K562 (cell line): ENCODE results near the gene BLOC1S3. TPM values are rescaled to one million over a fixed set of nuclear protein-coding genes. Genes with fewer than 3 reads are reported as not detected.
A peak's percentile ranks its signal among the peaks of the same experiment; 100 is the strongest.

Source experiments
- ETV1 ChIP-seq: fragments of 450-650 bp; conservative IDR thresholded peaks from 2 replicates; pipeline ENCODE4 v1.6.1; 2016; ENCODE audit warnings: missing genetic modification characterization, control low read depth, low read depth, missing compliant biosample characterization
- GABPA ChIP-seq: fragments of 200-800 bp; sonication (Bioruptor generic); conservative IDR thresholded peaks from 2 replicates; pipeline ENCODE4 v1.6.1; 2016; ENCODE audit warnings: low read depth, missing genetic modification characterization, missing compliant biosample characterization
- MAZ ChIP-seq, 2 experiments: fragments of 450-650 bp in 1 of 2; sonication (generic) in 1 of 2; formaldehyde crosslinking; IDR thresholded peaks in 1 of 2; conservative IDR thresholded peaks in 1 of 2; 2 replicates each; pipeline versions ENCODE4 v1.4.0 to v1.5.0; 2020; ENCODE audit warnings: mild to moderate bottlenecking in 1 of 2, missing genetic modification reagents in 1 of 2
- NFRKB ChIP-seq: fragments of 450-650 bp; IDR thresholded peaks from 2 replicates; pipeline ENCODE4 v1.6.1; 2016; ENCODE audit warnings: low read depth
- POLR2G ChIP-seq: fragments of 200-400 bp; formaldehyde crosslinking; IDR thresholded peaks from 2 replicates; pipeline ENCODE4 v1.6.1; 2017; ENCODE audit warnings: low read depth, mild to moderate bottlenecking, antibody characterized with exemption, low read length, moderate library complexity
- PRMT5 ChIP-seq: sonication (generic); formaldehyde crosslinking; IDR thresholded peaks from 2 replicates; pipeline ENCODE4 v1.5.0; 2020; ENCODE audit warnings: missing genetic modification reagents
- SNRNP70 ChIP-seq: fragments of 200-400 bp; formaldehyde crosslinking; optimal IDR thresholded peaks from 2 replicates; pipeline ENCODE3; 2017; ENCODE audit warnings: low read depth, low read length
- SPI1 ChIP-seq: IDR thresholded peaks from 2 replicates; pipeline ENCODE4 v1.6.1; 2011; ENCODE audit warnings: low read depth, low read length, control low read depth, borderline replicate concordance
- STAT5B ChIP-seq: fragments of 250-450 bp; sonication (Bioruptor Pico); IDR thresholded peaks from 2 replicates; pipeline ENCODE4 v1.8.0; 2021; ENCODE audit warnings: mild to moderate bottlenecking, inconsistent platforms
- TRIM28 ChIP-seq: fragments of 450-650 bp; IDR thresholded peaks from 2 replicates; pipeline ENCODE4 v1.6.1; 2017
- U2AF1 ChIP-seq: fragments of 200-400 bp; formaldehyde crosslinking; optimal IDR thresholded peaks from 2 replicates; pipeline ENCODE3; 2017; ENCODE audit warnings: mild to moderate bottlenecking, low read depth, low read length, moderate library complexity
- ZNF197 ChIP-seq: fragments of 200-800 bp; sonication (Bioruptor generic); IDR thresholded peaks from 2 replicates; pipeline ENCODE4 v1.6.1; 2016; ENCODE audit warnings: low read depth, missing genetic modification characterization, missing compliant biosample characterization
- ZNF347 ChIP-seq: fragments of 450-650 bp; formaldehyde crosslinking; IDR thresholded peaks from 2 replicates; pipeline ENCODE4 v1.4.0; 2020; ENCODE audit warnings: low read depth, mild to moderate bottlenecking, moderate library complexity
- ZNF354B ChIP-seq: fragments of 250-450 bp; sonication (Bioruptor Pico); IDR thresholded peaks from 2 replicates; pipeline ENCODE4 v1.4.0; 2020
- ZNF57 ChIP-seq: fragments of 450-650 bp; formaldehyde crosslinking; IDR thresholded peaks from 2 replicates; pipeline ENCODE4 v1.4.0; 2020; ENCODE audit warnings: mild to moderate bottlenecking, moderate library complexity
- polyA plus RNA-seq, 8 experiments: library from polyadenylated mRNA; depleted of rRNA in 4 of 8; stranded (reverse) in 5 of 8; unstranded in 3 of 8; fragments of >200 nt; fragmentation: Nextera tagmentation in 2 of 8; fragmentation: Illumina TruSeq in 1 of 8; extraction: Ambion mirVana in 2 of 8; extraction: Trizol in 1 of 8; gene quantifications; 2 replicates each; pipeline versions ENCODE4 v1.2.1 to v1.2.3, GENCODE V29; 2011 to 2014; ENCODE audit warnings: inconsistent platforms in 1 of 8, missing spikeins in 1 of 8
- total RNA-seq, 7 experiments: library from RNA; depleted of rRNA in 6 of 7; stranded (reverse); fragments of >200 nt in 6 of 7; fragmentation: Illumina TruSeq in 2 of 7; extraction: Trizol in 2 of 7; gene quantifications; 2 replicates each; pipeline versions ENCODE4 v1.2.1 to v1.2.3, GENCODE V29; 2011 to 2021; ENCODE audit warnings: low replicate concordance in 1 of 7
- TF ChIP-seq, protein P1 (sequence below): fragments of 200-800 bp; sonication (Bioruptor generic); IDR thresholded peaks from 2 replicates; pipeline ENCODE4 v1.6.1; 2016; ENCODE audit warnings: missing genetic modification characterization, missing compliant biosample characterization
- TF ChIP-seq, protein P2 (sequence below): fragments of 250-450 bp; sonication (Bioruptor Pico); IDR thresholded peaks from 2 replicates; pipeline ENCODE4 v1.4.0; 2020; ENCODE audit warnings: mild to moderate bottlenecking, moderate library complexity
- TF ChIP-seq, protein P3 (sequence below): sonication (generic); formaldehyde crosslinking; IDR thresholded peaks from 2 replicates; pipeline ENCODE4 v1.8.1; 2023; ENCODE audit warnings: mild to moderate bottlenecking, missing genetic modification reagents
- TF ChIP-seq, protein P4 (sequence below): sonication (generic); formaldehyde crosslinking; IDR thresholded peaks from 2 replicates; pipeline ENCODE4 v1.9.0; 2022; ENCODE audit warnings: mild to moderate bottlenecking, missing genetic modification reagents

BLOC1S3 gene
- total and polyA plus RNA-seq, 9 of the 15 experiments (the other 6 are each of a cell fraction or from before 2014, with no cell fraction given): 3.9 to 20.2 (median 10.4) TPM

DNA sequence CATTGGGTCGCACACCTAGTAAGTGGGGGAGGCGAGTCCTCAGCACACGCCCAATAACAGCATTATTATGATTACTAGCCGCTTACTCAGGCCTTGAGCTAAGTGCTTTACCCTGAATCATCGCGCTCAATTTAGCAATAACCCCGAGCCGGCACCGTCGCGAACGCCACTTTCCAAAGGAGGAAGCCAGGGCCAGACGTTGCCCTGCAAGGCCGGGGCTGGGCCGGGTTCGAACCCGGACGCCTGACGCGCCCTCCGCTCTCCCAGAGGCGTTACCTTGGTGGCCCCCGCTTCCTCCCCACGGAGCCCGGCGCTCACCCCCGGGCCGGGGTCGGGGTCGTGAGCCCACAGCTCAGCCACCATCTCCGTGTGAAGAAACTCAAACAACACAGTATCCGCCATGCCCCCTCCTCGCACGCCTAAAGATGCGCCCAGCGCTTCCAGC, 745 bp upstream of the BLOC1S3 start, which contains the start of gene TRAPPC6A (continued):
- no peak for TF ChIP-seq ZNF347 (CRISPR knock-in tag)
- 0 out of 2 replicates have a peak, but pooled peaks have one; percentile 19 for TF ChIP-seq SPI1
- TF ChIP-seq U2AF1: no peak
- TF ChIP-seq, protein P1, sequence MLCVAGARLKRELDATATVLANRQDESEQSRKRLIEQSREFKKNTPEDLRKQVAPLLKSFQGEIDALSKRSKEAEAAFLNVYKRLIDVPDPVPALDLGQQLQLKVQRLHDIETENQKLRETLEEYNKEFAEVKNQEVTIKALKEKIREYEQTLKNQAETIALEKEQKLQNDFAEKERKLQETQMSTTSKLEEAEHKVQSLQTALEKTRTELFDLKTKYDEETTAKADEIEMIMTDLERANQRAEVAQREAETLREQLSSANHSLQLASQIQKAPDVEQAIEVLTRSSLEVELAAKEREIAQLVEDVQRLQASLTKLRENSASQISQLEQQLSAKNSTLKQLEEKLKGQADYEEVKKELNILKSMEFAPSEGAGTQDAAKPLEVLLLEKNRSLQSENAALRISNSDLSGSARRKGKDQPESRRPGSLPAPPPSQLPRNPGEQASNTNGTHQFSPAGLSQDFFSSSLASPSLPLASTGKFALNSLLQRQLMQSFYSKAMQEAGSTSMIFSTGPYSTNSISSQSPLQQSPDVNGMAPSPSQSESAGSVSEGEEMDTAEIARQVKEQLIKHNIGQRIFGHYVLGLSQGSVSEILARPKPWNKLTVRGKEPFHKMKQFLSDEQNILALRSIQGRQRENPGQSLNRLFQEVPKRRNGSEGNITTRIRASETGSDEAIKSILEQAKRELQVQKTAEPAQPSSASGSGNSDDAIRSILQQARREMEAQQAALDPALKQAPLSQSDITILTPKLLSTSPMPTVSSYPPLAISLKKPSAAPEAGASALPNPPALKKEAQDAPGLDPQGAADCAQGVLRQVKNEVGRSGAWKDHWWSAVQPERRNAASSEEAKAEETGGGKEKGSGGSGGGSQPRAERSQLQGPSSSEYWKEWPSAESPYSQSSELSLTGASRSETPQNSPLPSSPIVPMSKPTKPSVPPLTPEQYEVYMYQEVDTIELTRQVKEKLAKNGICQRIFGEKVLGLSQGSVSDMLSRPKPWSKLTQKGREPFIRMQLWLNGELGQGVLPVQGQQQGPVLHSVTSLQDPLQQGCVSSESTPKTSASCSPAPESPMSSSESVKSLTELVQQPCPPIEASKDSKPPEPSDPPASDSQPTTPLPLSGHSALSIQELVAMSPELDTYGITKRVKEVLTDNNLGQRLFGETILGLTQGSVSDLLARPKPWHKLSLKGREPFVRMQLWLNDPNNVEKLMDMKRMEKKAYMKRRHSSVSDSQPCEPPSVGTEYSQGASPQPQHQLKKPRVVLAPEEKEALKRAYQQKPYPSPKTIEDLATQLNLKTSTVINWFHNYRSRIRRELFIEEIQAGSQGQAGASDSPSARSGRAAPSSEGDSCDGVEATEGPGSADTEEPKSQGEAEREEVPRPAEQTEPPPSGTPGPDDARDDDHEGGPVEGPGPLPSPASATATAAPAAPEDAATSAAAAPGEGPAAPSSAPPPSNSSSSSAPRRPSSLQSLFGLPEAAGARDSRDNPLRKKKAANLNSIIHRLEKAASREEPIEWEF (CRISPR knock-in tag): no peak
- peak; percentile 79 for TF ChIP-seq NFRKB
- no peak for TF ChIP-seq GABPA
- peak; percentile 84 for TF ChIP-seq POLR2G
- TF ChIP-seq ZNF57: no peak
- TF ChIP-seq ZNF197 (CRISPR knock-in tag): no peak
- TF ChIP-seq, protein P2, sequence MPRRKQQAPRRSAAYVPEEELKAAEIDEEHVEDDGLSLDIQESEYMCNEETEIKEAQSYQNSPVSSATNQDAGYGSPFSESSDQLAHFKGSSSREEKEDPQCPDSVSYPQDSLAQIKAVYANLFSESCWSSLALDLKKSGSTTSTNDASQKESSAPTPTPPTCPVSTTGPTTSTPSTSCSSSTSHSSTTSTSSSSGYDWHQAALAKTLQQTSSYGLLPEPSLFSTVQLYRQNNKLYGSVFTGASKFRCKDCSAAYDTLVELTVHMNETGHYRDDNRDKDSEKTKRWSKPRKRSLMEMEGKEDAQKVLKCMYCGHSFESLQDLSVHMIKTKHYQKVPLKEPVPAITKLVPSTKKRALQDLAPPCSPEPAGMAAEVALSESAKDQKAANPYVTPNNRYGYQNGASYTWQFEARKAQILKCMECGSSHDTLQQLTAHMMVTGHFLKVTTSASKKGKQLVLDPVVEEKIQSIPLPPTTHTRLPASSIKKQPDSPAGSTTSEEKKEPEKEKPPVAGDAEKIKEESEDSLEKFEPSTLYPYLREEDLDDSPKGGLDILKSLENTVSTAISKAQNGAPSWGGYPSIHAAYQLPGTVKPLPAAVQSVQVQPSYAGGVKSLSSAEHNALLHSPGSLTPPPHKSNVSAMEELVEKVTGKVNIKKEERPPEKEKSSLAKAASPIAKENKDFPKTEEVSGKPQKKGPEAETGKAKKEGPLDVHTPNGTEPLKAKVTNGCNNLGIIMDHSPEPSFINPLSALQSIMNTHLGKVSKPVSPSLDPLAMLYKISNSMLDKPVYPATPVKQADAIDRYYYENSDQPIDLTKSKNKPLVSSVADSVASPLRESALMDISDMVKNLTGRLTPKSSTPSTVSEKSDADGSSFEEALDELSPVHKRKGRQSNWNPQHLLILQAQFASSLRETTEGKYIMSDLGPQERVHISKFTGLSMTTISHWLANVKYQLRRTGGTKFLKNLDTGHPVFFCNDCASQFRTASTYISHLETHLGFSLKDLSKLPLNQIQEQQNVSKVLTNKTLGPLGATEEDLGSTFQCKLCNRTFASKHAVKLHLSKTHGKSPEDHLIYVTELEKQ (CRISPR knock-in tag): no peak
- TF ChIP-seq ZNF354B (CRISPR knock-in tag): no peak
- TF ChIP-seq, protein P3, sequence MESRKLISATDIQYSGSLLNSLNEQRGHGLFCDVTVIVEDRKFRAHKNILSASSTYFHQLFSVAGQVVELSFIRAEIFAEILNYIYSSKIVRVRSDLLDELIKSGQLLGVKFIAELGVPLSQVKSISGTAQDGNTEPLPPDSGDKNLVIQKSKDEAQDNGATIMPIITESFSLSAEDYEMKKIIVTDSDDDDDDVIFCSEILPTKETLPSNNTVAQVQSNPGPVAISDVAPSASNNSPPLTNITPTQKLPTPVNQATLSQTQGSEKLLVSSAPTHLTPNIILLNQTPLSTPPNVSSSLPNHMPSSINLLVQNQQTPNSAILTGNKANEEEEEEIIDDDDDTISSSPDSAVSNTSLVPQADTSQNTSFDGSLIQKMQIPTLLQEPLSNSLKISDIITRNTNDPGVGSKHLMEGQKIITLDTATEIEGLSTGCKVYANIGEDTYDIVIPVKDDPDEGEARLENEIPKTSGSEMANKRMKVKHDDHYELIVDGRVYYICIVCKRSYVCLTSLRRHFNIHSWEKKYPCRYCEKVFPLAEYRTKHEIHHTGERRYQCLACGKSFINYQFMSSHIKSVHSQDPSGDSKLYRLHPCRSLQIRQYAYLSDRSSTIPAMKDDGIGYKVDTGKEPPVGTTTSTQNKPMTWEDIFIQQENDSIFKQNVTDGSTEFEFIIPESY (CRISPR knock-in tag): no peak
- TF ChIP-seq ETV1 (tag): no peak
- TF ChIP-seq, protein P4, sequence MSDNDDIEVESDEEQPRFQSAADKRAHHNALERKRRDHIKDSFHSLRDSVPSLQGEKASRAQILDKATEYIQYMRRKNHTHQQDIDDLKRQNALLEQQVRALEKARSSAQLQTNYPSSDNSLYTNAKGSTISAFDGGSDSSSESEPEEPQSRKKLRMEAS (CRISPR knock-in tag): no peak
- TF ChIP-seq MAZ (CRISPR knock-in tag; conservative IDR thresholded peaks at IDR 0.05 in 1 of 2, IDR thresholded peaks at IDR 0.05 in 1 of 2): peak in 1 of 2 experiments; percentile 72; a peak in 2 of 4 replicates
- no peak for TF ChIP-seq SNRNP70
- no peak for TF ChIP-seq TRIM28
- no peak for TF ChIP-seq STAT5B
- no peak; the same call in 1 of the 2 replicates for TF ChIP-seq PRMT5 (CRISPR knock-in tag)
